ENCODE results near the gene B4GALT6. TPM values are rescaled to one million over a fixed set of nuclear protein-coding genes. Genes with fewer than 3 reads are reported as not detected.

Gene B4GALT6
- total and polyA plus RNA-seq, 2 of the 8 experiments (the other 6 are each of a cell fraction or from before 2014, with no cell fraction given), result 6.3 to 41.5 TPM

- H2BK12ac ChIP-seq (ENCODE audit: low read depth, low read length), result peak overlapping the region; percentile 29; the same call in 1 of the 2 replicates
- TF ChIP-seq CHD1 (IDR thresholded peaks at IDR 0.05; ENCODE audit: low read depth, low read length) (no peak), BRCA1 (IDR thresholded peaks at IDR 0.05; ENCODE audit: low read depth, low read length) (no peak), E2F6 (IDR thresholded peaks at IDR 0.05) (no peak), CBX8 (IDR thresholded peaks at IDR 0.05; ENCODE audit: borderline replicate concordance, low read depth, low read length) (no peak), SP1 (IDR thresholded peaks at IDR 0.05; ENCODE audit: low read depth, low read length) (no peak), BCL11A (IDR thresholded peaks at IDR 0.05; ENCODE audit: low read depth in 2 of 2, low read length in 2 of 2) (no peak), CEBPB (IDR thresholded peaks at IDR 0.05; ENCODE audit: low read depth, low read length) (no peak), SIRT6 (IDR thresholded peaks at IDR 0.05; ENCODE audit: low read length) (no peak), ASH2L (IDR thresholded peaks at IDR 0.05; ENCODE audit: low read length) (no peak)
These were observed 72.9 kb downstream of the B4GALT6 start for GRCh38 chr18:31611511-31611910.

More at GRCh38 chr18:31611511-31611910, 72.9 kb downstream of the B4GALT6 start:
- Histone ChIP-seq H3K14ac (ENCODE audit: insufficient read length) (no peak overlapping the region), H2AFZ (ENCODE audit: low read length) (0 out of 2 replicates have a peak overlapping the region, but pooled peaks have one; percentile 1), H3K9ac (replicated peaks in 1 of 4; ENCODE audit: extremely low read depth in 1 of 4, low read depth in 3 of 4, low read length in 3 of 4) (no peak overlapping the region), H3K9me3 (ENCODE audit: insufficient read depth in 2 of 2, low read depth in 1 of 2, low read length in 1 of 2) (no peaks in the 10 kb centered on the region), H3K4me1 (replicated peaks in 1 of 4; ENCODE audit: control insufficient read depth in 3 of 4, insufficient read depth in 4 of 4, low read length in 3 of 4) (peaks cover 0 to 6% (median 3%) of the 10 kb centered on the region in 4 experiments; a peak in 4 of 7 replicates), H2AK5ac (ENCODE audit: low read depth, low read length) (no peak overlapping the region), H3K79me2 (ENCODE audit: control insufficient read depth in 1 of 2, insufficient read depth in 2 of 2, low read length in 2 of 2) (no peaks in the 10 kb centered on the region), H3K79me1 (ENCODE audit: low read depth, low read length) (no peaks in the 10 kb centered on the region), H2BK15ac (ENCODE audit: low read length) (no peak overlapping the region), H3K23ac (ENCODE audit: insufficient read length) (no peak overlapping the region), H3K4me3 (ENCODE audit: extremely low read depth in 1 of 4, insufficient read depth in 2 of 4, low read depth in 3 of 4, low read length in 4 of 4) (no peak overlapping the region), H4K91ac (replicated peaks; ENCODE audit: insufficient read length, low read length) (no peak overlapping the region), H2BK5ac (ENCODE audit: low read depth, low read length) (no peak overlapping the region), H3K27me3 (replicated peaks in 1 of 4; ENCODE audit: control insufficient read depth in 3 of 4, extremely low read depth in 1 of 4, insufficient read depth in 3 of 4, low read length in 3 of 4) (no peaks in the 10 kb centered on the region), H3K36me3 (ENCODE audit: control insufficient read depth in 2 of 4, insufficient read depth in 4 of 4, low read length in 3 of 4) (no peaks in the 10 kb centered on the region), H3K56ac (replicated peaks; ENCODE audit: insufficient read length, low read depth, low read length) (no peak overlapping the region), H4K20me1 (replicated peaks in 1 of 2; ENCODE audit: control insufficient read depth in 1 of 2, insufficient read depth in 2 of 2, low read length in 2 of 2) (no peaks in the 10 kb centered on the region), H3K27ac (ENCODE audit: low read depth, low read length) (no peak overlapping the region), H3K23me2 (ENCODE audit: low read depth, low read length) (no peaks in the 10 kb centered on the region), H3K4me2 (ENCODE audit: insufficient read depth in 1 of 2, low read depth in 2 of 2, low read length in 2 of 2) (no peak overlapping the region), H3K4ac (replicated peaks; ENCODE audit: insufficient read length, low read depth, low read length) (no peak overlapping the region), H4K8ac (ENCODE audit: extremely low read depth, insufficient read depth, low read length) (no peak overlapping the region), H4K5ac (ENCODE audit: insufficient read length, low read depth, low read length) (no peak overlapping the region), H2BK120ac (replicated peaks; ENCODE audit: low read depth, low read length) (no peak overlapping the region), H2BK20ac (ENCODE audit: low read length) (no peak overlapping the region), H3K18ac (ENCODE audit: extremely low read depth, low read length) (0 out of 2 replicates have a peak overlapping the region, but pooled peaks have one; percentile 9)
- FAIRE-seq (no peak), DNase-seq (ENCODE audit: low read depth in 1 of 2, low spot score in 2 of 2) (no peak)
- ChIA-PET POLR2A (ENCODE audit: partially characterized antibody) (interaction anchor here (1.0 kb wide), 1 partner anchor 137 kb away, joined by 3 read pairs; no protein-coding TSS in a partner anchor), CTCF (ENCODE audit: partially characterized antibody) (interaction anchor here (1.0 to 2.9 kb wide), 27 partner anchors 8 to 366 kb away, joined by 3 to 21 read pairs (median 5); no protein-coding TSS in a partner anchor)
- WGBS, 2 experiments (ENCODE audit: extremely low coverage in 1 of 2, insufficient coverage in 1 of 2, insufficient read length in 1 of 2, insufficient replicate concordance in 2 of 2, low coverage in 1 of 2, low lambda C conversion rate in 2 of 2, missing lambda C conversion rate in 1 of 2), result 88% methylated on average over 5 of the region's 5 CpGs; no CpG with 5 or more reads in 1 of the 2 experiments

Data from H1 (cell line).